GM18505 (cell line): ENCODE measurements around the gene PDCD1LG2.
"Not testable (repeated sequence)": the region's sequence is repeated elsewhere in the genome, so short reads cannot be mapped to it uniquely, and the experiment has no call there.

Source experiments
- ATAC-seq: cut with Tn5 transposase; IDR thresholded peaks from one replicate; pipeline ENCODE4 v1.9.1; 2021; ENCODE audit not compliant: unreplicated experiment
- POLR2A ChIP-seq: IDR thresholded peaks from 4 replicates; pipeline ENCODE4 v1.6.1; 2011; ENCODE audit warnings: borderline replicate concordance; ENCODE audit not compliant: insufficient read depth, insufficient read length; ENCODE audit errors: extremely low read depth

Gene PDCD1LG2

DNA sequence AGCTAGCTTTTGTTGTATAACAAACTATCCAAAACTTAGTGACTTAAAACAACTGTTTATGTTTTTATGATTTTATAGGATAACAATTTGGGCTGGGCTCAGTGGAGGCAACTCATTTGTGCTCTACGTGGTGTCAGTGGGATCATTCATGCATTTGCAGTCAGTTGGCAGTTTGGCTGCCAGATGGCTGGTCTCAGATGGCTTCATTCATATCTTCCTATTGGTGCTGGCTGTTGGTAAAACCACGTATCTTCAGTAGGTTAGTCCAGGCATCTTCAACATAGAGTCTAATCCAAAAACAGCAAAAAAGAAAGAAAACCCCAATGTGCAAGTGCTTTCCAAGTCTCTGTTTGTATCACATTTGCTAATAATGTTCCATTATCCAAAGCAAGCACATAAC is 66.9 kb downstream of the PDCD1LG2 start:
- TF ChIP-seq POLR2A, result no peak
- no peak for ATAC-seq

DNA sequence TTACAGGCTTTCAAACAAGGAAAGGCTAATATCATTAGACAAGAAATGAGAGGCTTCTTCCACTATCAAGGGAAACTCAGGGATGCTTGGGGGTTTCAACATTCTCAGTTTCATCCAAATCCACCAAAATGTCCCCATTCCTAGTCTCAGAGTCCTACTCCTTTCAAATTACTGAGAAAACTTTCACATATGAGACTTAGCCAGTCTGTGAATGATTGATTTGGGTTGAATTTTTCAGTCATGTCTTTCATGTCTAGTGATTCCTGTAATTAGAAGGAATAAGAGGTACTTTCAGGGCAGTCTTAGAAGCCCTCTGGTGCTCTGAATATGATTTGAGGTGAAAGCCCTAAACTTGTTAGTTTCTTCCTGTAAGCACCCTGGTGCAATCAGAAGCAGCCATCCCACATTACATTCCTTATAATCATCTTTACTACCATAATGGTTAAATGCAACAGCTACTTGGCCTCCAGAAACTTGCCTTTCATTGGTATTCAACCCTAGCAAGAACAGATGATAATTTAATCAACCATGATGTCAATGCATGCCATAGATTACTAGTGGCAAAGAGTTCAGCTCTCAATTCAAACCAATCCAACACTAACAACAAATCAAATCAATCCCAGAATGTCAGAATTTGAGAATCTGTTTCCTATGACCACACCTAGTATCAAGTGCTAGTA is 67.8 kb downstream of the PDCD1LG2 start:
- no peak for ATAC-seq
- TF ChIP-seq POLR2A, result no peak

DNA sequence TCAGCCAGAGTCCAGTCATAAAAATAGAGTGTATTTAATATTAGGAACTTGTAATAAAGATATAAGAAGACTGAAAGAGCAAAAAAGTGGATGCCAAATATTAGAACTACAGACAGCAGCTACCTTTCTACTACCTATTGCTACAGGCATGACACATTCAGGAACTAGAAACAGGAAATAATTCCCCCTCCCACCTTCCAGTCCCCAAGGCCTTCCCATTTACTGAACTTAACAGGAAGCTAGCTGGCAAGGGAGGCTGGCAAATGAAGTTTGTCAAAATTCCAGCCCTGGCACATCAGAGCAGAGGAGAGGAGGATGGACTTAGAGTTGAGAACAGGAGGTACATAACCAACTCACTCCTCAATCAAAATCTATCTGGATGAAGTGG is 68.4 kb downstream of the PDCD1LG2 start:
- TF ChIP-seq POLR2A, result no peak
- no peak for ATAC-seq

DNA sequence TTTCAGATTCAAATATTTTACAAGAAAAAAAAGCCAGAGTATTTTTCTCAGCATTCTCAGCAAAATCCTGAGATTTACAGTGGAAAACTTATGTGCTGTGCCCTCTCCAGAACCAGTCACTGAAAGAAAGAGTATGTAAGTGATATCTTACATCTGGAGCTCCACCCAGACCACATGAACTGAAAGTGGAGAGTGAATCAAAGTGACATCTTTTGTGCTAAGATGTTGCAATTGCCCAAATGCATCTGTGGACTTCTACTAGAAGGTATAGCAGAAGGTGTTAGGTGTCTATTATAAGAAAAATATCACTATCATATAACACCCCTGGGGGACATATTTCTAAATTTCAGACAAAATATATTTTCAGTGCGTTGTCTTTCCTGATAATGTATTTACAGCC is 69.5 kb downstream of the PDCD1LG2 start:
- no peak for TF ChIP-seq POLR2A
- no peak for ATAC-seq

- no peak for ATAC-seq
- TF ChIP-seq POLR2A, result no peak
Observed at GRCh38 chr9:5580650-5581049, 70.3 kb downstream of the PDCD1LG2 start.

DNA sequence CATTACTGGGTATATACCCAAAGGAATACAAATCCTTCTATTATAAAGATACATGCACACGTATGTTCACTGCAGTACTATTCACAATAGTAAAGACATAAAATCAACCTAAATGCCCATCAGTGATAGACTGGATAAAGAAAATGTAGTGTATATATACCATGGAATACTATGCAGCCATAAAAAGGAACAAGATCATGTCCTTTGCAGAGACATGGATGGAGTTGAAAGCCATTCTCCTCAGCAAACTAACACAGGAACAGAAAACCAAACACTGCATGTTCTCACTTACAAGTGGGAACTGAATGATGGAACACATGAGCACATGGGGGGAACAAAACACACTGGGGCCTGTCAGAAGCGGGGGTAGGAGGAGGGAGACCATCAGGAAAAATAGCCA is 71.4 kb downstream of the PDCD1LG2 start:
- ATAC-seq, result not testable (repeated sequence)

GRCh38 chr9:5582835-5583195 is 72.5 kb downstream of the PDCD1LG2 start:
- ATAC-seq, result peak; percentile 64
- TF ChIP-seq POLR2A, result no peak

DNA sequence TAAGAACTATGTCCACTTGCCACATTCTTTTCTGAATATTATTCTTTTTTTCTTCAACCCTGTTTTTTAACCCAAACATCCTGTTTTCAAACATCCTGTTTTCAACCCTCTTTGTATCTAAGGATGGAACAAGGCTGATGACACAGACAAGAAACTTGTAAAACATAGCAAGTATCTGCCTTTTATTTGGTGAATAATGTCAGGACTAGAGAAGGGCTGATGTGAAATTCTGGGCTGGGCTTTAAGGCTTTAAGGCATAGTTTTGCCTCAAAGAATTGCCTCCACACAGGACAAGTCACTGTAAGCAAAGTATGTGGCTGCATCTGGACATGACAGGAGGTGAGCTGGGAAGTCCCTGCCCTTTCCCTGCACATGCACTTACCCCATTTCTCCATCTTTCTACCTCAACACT is 76.1 kb downstream of the PDCD1LG2 start:
- ATAC-seq, result no peak
- TF ChIP-seq POLR2A, result peak; percentile 20

GRCh38 chr9:5587024-5587423 is 76.7 kb downstream of the PDCD1LG2 start:
- no peak for TF ChIP-seq POLR2A
- ATAC-seq, result no peak

DNA sequence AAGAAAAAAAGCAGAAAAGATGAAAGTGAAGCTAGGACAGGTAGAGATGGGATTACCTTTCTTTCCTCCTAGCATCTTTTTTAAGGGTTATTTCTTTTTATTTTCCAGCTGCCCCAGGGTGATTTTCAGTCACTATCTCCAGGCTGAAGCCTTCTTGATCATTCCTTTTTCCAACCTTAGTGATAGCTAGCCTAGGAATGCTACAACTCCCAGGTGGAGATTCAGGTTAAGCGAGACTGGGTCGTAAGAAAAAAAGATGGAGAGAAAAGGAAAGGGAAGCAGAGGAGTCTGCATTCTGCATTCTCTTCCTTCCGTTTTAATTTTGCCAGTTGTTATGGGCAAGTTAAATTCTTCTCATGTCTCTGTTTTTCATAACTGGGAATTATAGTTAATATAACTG is 81.9 kb downstream of the PDCD1LG2 start:
- no peak for TF ChIP-seq POLR2A
- no peak for ATAC-seq

DNA sequence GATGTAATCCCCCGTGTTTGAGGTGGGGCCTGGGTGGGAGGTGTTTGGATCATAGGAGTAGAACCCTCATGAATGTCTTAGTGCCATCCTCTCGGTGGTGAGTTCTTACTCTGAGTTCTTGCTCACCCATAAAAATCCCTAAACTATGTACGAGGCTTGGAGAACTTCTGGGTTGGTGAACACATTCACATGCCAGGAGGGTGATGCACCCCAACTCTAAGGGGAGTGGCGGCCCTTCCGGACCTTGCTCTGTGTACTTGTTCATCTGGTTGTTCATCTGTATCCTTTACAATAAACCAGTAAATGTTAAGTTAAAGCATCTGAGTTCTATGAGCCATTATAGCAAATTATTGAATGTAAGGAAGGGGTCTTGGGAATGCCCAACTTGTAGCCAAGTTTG is 82.6 kb downstream of the PDCD1LG2 start:
- ATAC-seq, result no peak
- no peak for TF ChIP-seq POLR2A

- peak; percentile 64 for ATAC-seq
- no peak for TF ChIP-seq POLR2A
Observed at GRCh38 chr9:5593904-5594303, 83.6 kb downstream of the PDCD1LG2 start.

- ATAC-seq, result no peak
- no peak for TF ChIP-seq POLR2A
Observed at GRCh38 chr9:5596173-5596572, 85.8 kb downstream of the PDCD1LG2 start.

GRCh38 chr9:5608298-5609225 is 98.2 kb downstream of the PDCD1LG2 start:
- TF ChIP-seq POLR2A, result no peak
- peak; percentile 58 for ATAC-seq
